Epithelial cell of prostate (primary cell): Measurements from ENCODE around the gene CCDC86.
"Not testable (repeated sequence)": the region's sequence is repeated elsewhere in the genome, so short reads cannot be mapped to it uniquely, and the experiment has no call there.

Experiments
- DNase-seq: peaks from one replicate; pipeline ENCODE4 v3.0.0-alpha.2; 2011; ENCODE audit warnings: low read depth, low spot score
- H3K27ac ChIP-seq: fragments of 450-650 bp; 2 replicates; pipeline ENCODE4 v1.5.1; 2017; ENCODE audit warnings: mild to moderate bottlenecking

Gene CCDC86, protein sequence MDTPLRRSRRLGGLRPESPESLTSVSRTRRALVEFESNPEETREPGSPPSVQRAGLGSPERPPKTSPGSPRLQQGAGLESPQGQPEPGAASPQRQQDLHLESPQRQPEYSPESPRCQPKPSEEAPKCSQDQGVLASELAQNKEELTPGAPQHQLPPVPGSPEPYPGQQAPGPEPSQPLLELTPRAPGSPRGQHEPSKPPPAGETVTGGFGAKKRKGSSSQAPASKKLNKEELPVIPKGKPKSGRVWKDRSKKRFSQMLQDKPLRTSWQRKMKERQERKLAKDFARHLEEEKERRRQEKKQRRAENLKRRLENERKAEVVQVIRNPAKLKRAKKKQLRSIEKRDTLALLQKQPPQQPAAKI

DNA sequence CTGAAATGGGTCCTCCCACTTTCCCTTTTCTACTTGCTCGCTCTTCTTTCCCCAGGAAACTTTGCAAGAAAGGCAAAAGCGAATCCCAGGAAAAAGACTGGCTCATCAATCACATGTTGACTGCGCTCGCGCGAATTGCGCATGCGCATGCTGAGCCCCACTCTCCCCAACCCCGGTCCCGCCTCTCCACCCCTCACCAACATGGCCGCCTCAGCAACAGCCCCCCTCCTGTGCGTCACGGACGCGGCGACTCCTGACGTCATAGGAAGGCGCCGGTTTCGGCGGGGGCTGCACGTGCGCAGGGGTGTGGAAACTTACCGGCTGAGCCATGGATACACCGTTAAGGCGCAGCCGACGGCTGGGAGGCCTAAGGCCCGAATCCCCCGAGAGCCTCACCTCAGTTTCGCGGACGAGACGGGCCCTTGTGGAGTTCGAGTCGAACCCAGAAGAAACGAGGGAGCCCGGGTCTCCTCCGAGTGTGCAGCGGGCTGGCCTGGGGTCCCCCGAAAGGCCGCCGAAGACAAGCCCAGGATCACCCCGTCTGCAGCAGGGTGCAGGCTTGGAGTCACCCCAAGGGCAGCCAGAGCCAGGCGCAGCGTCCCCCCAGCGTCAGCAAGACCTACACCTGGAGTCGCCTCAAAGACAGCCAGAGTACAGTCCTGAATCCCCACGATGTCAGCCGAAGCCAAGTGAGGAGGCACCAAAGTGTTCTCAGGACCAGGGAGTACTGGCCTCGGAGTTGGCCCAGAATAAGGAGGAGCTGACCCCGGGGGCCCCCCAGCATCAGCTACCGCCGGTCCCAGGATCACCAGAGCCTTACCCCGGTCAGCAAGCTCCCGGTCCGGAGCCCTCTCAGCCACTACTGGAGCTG is at the start of gene CCDC86:
TSS of gene CCDC86 (plus strand) at position 317 of the 871 bp plus-strand sequence. CDS start at position 329, 12 bp downstream.
- DNase-seq: peak; percentile 79
- peak within 1 kb of the TSS; percentile 38 for H3K27ac ChIP-seq

- DNase-seq: no peak
- H3K27ac ChIP-seq: no peak overlapping the region
These were observed 49.4 kb upstream of the CCDC86 start for GRCh38 chr11:60792521-60792920.

DNA sequence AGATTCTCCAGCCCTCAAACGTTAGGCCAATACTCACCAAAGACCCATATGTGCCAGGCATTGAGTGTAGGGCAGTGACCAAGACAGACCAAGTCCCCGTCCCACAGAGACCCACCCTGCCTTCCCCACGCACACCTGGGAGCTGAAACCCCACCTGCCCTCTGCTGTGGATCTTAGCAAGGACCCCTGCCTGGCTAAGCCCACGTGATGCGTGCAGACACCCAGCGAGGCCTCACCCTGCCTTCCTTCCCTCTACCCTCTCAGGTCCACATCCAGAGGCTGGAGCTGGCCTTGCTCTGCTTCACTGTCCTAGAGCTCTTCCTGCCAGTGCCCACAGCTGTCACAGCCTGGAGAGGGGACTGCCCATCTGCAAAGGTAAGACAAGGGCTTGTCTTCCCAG is 46.6 kb upstream of the CCDC86 start:
- no peak for DNase-seq
- H3K27ac ChIP-seq: no peak overlapping the region

DNA sequence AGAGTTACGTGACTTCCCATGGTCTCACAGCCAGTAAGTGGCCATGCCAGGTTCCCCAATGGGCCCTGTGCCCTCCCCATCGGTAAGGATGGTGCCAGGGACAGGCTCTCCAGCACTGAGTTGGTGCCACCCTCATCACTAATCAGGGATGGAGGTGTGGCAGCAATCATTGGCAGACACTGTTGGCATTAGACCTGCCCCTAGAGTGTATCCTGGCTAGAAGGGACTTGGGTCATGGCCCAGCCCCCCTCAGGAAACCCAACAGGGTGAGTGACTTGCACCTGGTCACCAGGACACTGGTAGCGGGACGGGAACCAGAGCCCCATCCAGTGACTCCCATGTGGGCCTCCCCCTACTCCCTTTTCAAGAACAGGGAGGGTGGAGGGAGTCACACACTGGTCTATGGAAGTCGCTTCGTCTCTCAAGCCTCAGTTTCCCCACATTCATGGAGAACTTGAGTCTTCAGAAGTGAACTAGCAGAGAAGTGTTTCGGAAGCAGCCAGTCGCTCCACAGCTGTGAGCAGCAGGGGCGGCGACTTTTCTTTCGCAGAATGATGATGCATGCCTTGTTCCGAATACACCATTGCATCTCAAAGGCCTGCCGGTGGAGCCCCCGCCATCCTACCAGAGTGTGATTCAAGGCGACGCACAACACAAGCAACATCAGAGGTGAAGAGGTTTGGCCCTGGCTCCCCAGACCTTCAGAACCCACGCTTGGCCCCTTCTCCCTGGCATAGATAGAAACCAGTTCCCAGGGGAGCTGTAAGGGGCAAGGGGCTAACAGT is 43.9 kb upstream of the CCDC86 start:
- no peak overlapping the region for H3K27ac ChIP-seq
- no peak for DNase-seq

DNA sequence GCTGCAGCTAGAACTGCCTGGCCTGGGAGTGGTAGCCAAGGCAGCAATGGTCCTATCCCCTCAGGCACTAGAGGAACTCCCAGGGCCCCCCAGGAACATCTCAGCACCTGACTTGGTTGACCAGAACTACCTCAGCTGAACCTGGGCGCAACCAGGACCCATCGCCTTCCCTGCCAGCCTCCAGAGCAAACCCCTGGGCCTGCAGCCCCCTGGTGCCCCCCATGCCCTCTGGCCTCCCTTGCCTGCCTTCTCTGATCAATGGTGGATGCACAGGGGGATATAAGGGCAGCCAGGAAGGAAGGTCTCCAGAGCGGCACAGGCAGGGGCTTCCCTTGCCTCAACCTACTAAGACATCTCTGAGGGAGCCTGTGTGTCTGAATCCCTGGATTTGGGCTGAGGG is 43.3 kb upstream of the CCDC86 start:
- H3K27ac ChIP-seq: no peak overlapping the region
- DNase-seq: no peak

- no peak for DNase-seq
- H3K27ac ChIP-seq: no peak overlapping the region
These were observed 40.7 kb upstream of the CCDC86 start for GRCh38 chr11:60801194-60801593.

- H3K27ac ChIP-seq: no peak overlapping the region
- DNase-seq: no peak
These were observed 38.5 kb upstream of the CCDC86 start for GRCh38 chr11:60803273-60803936.

- no peak for DNase-seq
- no peak overlapping the region for H3K27ac ChIP-seq
These were observed 32.7 kb upstream of the CCDC86 start for GRCh38 chr11:60809249-60809648.

DNA sequence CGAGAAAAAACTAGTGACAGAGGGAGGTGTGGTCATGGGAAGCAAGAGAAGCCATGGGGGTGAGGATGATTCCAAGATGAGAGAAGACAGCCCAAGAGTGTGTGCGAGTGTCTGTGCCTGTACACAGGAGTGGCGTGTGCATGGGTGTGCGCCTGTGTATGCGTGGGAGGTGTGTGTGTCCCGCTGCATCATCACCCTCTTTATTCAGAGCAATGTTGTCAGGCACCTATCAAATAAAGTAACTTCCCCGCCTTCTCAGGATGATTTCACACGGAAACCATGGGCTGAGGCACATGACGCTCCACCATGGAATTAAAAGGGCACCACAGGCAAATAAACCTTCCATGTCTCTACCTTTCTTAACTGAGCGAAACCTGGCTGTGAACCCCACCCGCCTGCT is 32.2 kb upstream of the CCDC86 start:
- H3K27ac ChIP-seq: no peak overlapping the region
- no peak for DNase-seq

- DNase-seq: no peak
- no peak overlapping the region for H3K27ac ChIP-seq
These were observed 31.8 kb upstream of the CCDC86 start for GRCh38 chr11:60810151-60810550.

DNA sequence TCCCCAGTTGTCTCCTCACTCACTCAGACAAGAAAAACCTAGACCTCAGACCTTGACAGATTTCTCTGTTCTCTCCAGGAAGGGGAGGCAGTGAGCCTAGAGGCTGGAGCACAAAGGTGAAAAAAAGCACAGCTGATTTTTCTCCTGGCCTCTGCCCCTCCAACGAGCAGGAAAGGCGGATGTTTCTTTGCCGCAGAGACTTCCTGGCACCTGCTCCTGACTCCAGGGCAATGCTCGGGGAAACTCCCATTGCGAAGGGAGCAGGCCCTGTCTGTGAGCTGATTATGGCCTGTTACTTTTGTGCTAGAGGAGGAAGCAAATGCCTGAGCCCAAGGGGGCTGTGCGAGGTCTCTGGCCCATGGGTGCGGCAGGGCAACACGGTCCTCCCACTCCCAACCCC is 31.3 kb upstream of the CCDC86 start:
- DNase-seq: no peak
- no peak overlapping the region for H3K27ac ChIP-seq

DNA sequence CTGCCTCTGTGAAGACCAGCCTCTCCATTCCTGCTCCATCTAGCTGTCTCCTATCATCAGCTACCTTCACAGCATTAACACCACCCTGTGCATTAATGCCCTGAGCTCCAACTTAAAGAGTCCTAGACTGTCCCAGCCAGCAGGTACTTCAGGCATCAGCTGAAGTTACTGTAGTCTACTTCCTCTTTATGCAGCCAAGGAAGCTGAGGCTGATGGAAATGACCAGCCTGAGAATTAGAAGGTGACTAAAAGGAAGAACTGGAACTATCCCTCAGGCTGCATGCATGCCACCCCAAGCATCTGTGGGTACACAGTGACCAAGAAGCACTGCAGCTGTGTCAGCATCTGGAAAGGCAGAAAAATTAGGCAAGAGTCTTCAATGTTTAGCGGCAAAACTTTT is 28.6 kb upstream of the CCDC86 start:
- no peak overlapping the region for H3K27ac ChIP-seq
- DNase-seq: no peak

DNA sequence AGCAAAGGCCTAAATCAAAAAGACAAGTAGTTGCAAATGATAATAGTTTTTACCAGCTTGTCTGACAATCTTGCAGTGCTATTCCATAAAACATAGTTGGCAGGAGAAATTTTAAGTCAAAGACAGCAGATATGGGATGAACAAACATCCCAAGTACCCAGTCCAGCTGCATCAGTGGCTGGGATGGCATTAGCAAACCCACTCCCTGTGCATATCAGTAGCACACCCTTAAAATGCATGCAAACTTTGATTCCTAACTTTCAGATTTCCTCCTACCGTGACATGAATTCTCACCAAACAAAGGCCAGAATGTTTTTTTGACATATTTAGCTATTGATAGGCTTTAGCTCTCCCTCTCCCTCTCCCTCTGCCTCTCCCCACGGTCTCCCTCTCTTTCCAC is 27.8 kb upstream of the CCDC86 start:
- DNase-seq: no peak
- H3K27ac ChIP-seq: no peak overlapping the region

DNA sequence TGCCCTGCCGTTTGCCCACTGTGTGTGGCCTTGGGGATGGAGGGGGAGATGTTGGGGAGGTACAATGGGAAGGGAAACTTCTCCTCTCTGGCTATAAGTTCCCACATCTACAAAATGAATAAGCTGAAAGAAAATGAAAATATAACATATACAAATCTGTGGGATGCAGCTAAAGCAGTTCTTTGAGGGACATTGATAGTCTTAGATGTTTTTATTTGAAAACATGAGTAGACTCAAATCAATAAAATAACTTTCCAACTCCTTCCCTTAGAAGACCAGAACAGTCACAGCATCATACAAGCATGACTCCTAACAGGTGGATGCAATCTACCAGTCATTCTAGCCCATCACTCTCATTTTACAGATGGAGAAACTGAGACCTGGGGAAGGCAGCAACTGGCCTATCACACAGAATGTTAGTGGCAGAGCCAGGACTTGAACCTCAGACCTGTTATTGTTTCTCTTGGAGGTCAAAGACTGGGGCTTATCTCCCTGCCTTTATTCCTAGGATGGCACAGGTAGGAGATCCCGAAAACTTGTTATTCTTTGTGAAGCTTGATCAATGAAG is 25.2 kb upstream of the CCDC86 start:
- DNase-seq: no peak
- H3K27ac ChIP-seq: no peak overlapping the region

DNA sequence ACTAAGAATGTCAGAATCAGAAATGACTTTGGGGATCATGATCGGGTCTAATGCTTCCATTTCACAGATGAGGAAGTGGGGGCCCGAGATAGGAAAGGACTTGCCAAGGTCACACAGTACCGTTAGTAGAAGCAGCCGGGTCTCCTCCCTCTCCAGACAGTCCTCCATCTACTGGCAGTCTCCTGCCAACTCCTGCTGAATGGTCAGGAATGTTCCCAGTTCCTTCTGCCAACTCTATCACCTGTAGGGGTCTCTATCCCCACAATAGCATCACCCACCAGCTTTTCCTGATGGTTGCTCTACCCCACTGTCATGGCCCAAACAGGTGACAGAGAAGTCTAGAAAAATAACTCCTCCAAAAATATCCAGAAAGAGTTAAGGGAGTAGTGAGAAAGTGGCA is 23.9 kb upstream of the CCDC86 start:
- DNase-seq: no peak
- H3K27ac ChIP-seq: no peak overlapping the region

GRCh38 chr11:60821827-60822599 is 19.9 kb upstream of the CCDC86 start:
- DNase-seq: no peak
- no peak overlapping the region for H3K27ac ChIP-seq

DNA sequence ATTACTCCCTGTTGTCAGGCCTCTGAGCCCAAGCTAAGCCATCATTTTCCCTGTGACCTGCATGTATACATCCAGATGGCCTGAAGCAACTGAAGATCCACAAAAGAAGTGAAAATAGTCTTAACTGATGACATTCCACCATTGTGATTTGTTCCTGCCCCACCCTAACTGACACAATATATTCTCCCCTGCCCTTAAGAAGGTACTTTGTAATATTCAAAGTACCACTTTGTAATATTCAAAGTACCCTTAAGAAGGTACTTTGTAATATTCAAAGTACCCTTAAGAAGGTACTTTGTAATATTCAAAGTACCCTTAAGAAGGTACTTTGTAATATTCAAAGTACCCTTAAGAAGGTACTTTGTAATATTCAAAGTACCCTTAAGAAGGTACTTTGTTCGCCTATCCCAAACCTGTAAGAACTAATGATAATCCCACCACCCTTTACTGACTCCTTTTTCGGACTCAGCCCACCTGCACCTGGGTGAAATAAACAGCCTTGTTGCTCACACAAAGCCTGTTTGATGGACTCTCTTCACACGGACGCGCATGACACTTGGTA is 18.1 kb upstream of the CCDC86 start:
- not testable (repeated sequence) for H3K27ac ChIP-seq, DNase-seq

DNA sequence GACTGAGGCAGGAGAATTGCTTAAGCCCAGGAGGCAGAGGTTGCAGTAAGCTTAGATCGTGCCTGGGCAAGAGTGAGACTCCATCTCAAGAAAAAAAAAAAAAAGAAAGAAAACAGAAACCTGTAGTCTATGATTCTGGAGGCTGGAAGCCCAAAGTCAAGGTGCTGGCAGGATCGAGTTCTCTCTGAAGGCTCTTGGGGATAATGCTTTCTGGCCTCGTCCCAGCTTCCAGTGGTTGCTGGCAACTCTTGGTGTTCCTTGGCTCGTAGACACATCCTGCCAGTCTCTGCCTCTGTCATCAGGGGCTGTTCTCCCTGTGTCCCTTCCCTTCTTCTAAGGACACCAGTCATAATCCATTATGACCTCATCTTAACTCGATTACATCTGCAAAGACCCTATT is 16.8 kb upstream of the CCDC86 start:
- H3K27ac ChIP-seq: no peak overlapping the region
- DNase-seq: no peak

- no peak overlapping the region for H3K27ac ChIP-seq
- no peak for DNase-seq
These were observed 16.1 kb upstream of the CCDC86 start for GRCh38 chr11:60825790-60826189.
